Stimulated activated CD4-positive, alpha-beta T cell treated with anti-CD3 and anti-CD28 coated beads, TNF-alpha, amount 100 ng/mL, for 24 hours (primary cell): ENCODE data around the gene MEF2B.
"Not testable (repeated sequence)": the region's sequence is repeated elsewhere in the genome, so short reads cannot be mapped to it uniquely, and the experiment has no call there.

ENCODE experiments used
- DNase-seq, 3 experiments: peaks; one replicate each; pipeline ENCODE4 v3.0.0-alpha.2; 2020; ENCODE audit warnings: low read depth in 3 of 3

The MEF2B gene

DNA sequence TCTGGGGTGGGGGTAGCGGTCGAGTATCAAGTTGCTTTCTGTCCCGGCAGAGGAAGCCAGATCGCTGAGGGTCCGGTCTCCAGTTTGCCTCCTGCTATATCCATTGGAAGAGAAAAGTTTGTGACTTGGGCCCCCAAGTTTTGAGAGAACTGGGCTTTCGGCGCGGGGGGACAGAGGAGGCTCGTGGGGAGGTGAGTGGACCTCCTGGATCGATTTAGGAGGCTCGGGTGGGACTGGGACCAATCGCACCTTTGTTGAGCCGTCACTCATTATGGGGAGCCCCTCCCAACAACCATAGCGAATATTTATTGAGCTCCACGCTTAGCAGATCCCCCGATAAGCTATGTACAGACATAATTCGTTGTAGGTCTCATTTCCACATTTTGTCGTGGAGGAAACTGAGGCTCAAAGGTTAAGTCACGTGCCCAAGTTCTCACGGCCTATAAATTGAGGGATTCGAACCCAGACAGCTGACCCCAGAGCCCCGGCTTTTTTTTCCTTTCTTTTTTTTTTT is 22.9 kb upstream of the MEF2B start:
- no peak for DNase-seq

- peak; percentile 98 for DNase-seq
Measured at GRCh38 chr19:19192078-19192882, 22.2 kb upstream of the MEF2B start, which contains the start of the genes BORCS8 and RFXANK. TSS of gene BORCS8 (minus strand) at chr19:19192152. CDS start at chr19:19192117, 35 bp downstream. TSS of gene RFXANK (plus strand) at chr19:19192258. CDS start at chr19:19193947, 1,689 bp downstream.

DNA sequence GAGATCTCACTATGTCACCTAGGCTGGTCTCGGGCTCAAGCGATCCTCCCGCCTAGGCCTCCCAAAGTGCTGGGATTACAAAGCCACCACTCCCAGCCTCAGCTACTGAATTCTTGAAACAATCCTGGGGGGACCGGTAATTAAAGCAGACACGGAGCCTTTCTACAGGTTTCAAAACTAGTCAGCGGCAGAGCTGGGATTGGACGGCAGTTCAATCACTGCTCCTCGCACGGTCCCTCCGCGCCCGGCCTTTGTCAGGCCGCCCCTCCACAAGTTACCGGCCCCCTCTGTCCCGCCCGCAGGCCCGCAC is 21.7 kb upstream of the MEF2B start:
- DNase-seq, result no peak

DNA sequence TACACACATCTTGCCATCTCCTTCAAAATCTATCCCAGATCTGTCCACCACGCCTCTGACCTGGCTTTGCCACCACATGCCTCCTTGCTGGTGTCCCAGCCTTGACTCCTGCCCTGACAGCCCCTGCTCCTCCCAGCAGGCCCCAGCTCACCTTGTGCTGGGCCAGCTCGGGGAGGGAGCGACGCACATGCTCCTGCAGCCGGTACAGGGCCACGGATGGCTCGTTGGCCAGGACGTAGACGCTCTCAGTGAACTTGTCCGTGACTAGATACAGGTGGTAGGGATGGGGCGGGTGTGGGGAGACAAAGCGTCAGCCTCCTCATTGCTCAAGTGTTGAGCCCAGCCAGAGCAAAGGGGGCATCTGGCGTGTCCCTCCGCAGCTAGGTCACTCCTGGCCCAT is 16.7 kb upstream of the MEF2B start:
- no peak for DNase-seq

DNA sequence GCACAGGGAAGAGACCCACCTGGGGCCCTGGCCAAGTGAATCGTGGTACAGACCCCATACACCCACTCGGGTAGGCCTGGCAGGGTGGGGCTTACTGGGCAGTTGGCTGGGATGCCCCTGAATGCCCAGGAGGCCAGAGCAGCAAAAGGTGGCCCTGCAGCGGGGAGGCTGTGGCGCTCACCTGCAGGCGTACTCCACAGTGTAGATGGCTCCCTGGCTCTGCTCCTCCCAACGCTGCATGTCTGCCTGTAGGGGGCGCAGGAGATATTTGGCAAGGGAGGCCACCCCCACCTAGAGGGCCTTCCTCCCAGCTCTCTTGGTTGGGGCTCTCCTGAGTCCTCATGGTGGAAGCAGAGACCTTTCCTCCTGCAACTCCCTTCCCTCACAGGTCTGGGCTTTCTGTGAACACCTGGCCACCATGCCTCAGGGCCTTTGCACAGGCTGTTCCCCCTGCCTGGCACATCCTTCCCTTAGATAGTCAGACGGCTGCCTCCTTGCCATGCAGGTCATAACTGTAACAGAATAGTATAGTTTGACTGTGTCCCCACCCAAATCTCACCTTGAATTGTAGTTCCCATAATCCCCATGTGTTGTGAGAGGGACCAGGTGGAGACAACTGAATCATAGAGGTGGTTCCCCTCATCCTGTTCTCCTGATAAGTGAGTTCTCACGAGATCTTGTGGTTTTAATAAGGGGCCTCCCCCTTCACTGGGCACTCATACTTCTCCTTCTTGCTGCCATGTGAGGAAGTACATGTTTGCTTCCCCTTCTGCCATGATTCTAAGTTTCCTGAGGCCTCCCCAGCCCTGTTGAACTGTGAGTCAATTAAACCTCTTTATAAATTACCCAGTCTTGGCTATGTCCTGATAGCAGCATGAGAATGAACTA is 16.0 kb upstream of the MEF2B start:
- DNase-seq, result peak; percentile 32 to 47 (median 36)

DNA sequence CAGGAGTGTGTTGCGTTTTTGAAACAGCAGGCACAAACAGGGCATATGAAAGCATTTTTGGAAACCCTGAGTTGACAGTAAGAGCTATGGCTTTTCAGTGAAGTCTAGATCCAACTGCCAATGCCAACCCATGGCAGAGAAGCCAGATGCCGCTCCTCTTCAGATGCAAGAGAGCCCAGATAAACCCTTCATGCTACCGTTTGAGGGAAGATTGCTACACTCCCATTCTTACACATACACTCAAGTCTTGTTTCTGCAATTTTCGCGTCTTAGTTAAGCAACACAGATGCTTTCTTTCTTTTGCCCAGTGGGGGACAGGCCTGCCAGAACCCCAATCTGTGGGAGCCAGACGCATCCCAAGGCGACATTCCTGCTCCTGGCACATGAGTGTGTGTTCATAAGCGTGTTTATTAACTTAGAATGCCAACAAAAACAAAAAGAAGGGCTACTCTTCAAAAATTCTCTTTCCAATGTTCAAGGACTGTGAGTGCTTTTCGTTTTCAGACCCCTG is 11.5 kb upstream of the MEF2B start:
- DNase-seq, result no peak

- no peak for DNase-seq
Measured at GRCh38 chr19:19179548-19180441, 9.7 kb upstream of the MEF2B start.

GRCh38 chr19:19176950-19177349 is 6.9 kb upstream of the MEF2B start:
- no peak for DNase-seq

- DNase-seq, result not testable (repeated sequence)
Measured at GRCh38 chr19:19173243-19173642, 3.2 kb upstream of the MEF2B start.

GRCh38 chr19:19171821-19172532 is 1.9 kb upstream of the MEF2B start:
- DNase-seq, result no peak

GRCh38 chr19:19170873-19171672 is 1.0 kb upstream of the MEF2B start:
- DNase-seq, result no peak

GRCh38 chr19:19169236-19170052 is 619 bp downstream of the MEF2B start:
- no peak for DNase-seq

DNA sequence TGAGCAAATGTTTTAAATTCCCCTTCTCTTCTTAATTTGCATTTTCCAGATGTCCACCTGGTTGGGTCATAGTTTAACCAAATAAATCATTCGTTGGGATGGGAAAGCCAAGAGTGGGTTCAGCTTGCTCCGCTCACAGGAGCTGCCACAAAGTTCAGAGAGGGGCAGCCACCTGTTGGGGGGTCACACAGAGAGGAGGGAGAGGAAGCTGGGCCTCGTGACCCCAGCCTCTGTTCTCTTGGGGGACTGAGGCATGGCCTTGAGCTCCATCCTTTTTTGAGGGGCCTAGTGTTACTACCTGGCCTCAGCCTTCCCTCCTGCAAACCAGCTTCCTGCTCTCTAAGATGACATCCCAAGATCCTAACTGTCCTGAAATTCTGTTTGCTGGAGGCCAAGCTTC is 2.5 kb downstream of the MEF2B start:
- no peak for DNase-seq

DNA sequence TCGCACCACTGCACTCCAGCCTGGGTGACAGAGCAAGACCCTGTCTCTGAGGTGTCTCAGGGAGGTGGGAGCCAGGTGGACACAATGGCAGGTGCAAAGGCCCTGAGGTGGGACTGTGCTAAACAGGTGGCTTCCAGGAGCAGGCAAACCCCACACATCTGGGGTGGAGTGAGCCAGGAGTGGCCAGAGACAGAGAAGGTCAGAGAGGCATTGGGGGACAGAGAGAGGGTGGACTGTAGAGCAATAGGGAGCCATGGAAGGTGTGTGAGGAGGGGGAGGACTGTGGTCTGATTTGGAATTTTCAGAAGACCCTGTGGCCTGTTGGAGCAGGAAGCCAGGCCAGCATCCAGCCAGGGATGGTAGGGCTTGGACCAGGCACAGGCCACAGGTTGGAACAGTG is 4.7 kb downstream of the MEF2B start:
- DNase-seq, result no peak

- no peak for DNase-seq
Measured at GRCh38 chr19:19162495-19162894, 7.6 kb downstream of the MEF2B start.

DNA sequence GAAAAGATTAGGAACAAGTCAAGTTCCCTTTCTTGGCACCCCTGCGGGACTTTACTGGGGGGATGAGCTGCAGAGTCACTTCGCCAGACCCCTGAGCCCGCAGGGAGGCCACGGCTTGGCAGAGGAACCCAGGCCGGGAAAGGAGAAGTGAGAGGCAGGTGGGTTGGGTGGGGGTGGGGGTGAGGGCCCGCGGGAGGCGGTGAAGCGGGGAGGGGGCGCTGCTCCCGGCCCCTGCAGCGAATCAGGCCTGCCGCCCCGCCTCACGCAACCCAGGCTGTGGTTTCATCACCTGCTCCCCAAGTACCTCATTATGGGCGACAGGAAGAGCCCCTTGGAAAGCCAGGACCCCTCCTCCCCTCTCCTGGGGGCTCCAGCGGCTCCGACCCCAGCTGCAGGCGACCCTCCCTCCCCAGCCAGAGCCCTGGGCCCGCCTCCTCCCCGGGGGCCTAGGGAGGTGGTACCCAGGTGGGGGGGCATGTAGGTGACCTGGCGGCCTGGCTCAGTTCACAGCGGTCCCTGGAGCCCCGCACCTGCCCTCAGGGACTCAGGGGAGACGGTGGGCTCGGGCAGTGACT is 9.5 kb downstream of the MEF2B start:
- DNase-seq, result no peak

DNA sequence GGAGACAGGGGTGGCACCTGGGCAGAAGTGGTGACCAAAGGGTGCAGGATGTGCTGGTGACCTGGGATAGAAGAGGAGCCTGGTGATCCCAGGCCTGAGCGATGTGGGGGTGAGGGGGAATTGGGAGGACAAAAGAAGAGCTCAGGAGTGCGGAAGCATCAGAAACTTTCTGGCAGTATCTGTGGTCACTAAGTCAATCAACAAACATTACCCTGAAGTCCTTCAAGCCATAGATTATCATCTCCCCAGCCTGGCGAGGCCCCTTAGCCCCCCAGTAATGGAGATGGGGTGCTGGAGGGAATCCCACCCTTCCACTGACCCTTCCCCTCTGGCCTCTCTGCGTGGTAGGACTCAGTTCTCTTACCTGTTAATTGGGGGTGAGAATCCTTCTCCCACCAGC is 10.5 kb downstream of the MEF2B start:
- DNase-seq, result no peak

GRCh38 chr19:19157808-19158207 is 12.3 kb downstream of the MEF2B start:
- DNase-seq, result no peak
